HG03520 (cell line): ENCODE measurements around the gene VTCN1.

Source experiments
- ATAC-seq: cut with Tn5 transposase; IDR thresholded peaks from one replicate; pipeline ENCODE4 v1.9.1; 2021; ENCODE audit warnings: mild to moderate bottlenecking, moderate library complexity; ENCODE audit not compliant: unreplicated experiment

VTCN1 gene

DNA sequence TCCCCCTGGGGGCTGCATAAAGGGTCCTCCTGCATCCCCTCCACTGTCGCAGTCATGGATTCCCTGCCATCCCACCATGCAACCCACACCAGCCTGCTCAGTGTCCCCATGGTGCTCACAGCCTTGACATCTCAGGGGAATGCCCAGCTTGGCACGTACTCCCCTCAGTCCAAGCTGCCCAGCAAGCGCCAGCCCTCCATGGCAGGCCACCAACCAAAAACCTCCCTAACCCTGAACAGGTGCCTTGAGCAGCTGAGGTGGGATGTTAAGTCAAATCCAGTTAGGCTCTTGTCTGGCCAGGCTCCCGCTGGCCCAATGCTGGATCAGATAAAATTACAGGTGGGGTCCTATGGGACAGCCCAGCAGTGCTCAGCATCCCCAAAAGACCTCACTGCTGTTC, 341 bp downstream of the VTCN1 start:
- ATAC-seq = no peak

GRCh38 chr1:117209094-117209493, 1.6 kb downstream of the VTCN1 start:
- ATAC-seq = no peak

- ATAC-seq = no peak
These were observed 2.1 kb downstream of the VTCN1 start for GRCh38 chr1:117208580-117208979.

DNA sequence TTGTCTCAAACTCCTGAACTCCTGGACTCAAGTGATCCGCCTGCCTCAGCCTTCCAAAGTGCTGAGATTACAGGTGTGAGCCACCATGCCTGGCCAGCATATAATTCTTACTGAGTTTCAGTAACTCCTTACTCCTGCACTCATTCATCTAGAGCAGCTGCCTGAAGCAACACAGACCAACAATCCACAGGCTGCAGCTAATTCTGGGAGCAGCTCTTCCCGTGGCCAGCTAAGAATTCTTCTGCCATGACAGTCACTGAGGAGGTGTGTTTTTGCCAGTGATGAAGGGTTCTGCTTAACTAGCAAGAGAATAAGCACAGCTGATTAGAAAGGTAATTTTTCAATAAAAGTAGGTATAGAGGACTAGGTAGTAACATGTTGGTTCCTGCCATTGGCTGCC, 5.4 kb downstream of the VTCN1 start:
- no peak for ATAC-seq

DNA sequence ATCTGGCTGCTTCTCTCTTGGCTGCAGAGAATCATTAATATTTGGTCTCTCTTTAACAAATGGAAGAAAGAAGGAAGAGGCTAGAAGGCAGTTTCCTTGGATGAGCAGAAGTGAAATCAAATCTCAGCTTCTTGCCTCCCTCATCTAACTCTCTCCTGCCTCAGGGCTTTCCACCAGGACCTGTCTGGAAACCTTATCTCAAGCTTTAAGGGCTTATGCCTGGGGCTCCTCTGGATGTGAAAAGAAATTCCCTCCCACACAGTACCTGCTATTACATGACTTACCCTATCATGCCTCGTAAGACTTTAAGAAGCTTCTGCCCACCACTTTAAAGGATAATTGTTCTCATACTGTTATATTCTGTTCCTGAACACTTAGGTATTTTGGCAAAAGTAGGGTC, 8.9 kb downstream of the VTCN1 start:
- no peak for ATAC-seq

DNA sequence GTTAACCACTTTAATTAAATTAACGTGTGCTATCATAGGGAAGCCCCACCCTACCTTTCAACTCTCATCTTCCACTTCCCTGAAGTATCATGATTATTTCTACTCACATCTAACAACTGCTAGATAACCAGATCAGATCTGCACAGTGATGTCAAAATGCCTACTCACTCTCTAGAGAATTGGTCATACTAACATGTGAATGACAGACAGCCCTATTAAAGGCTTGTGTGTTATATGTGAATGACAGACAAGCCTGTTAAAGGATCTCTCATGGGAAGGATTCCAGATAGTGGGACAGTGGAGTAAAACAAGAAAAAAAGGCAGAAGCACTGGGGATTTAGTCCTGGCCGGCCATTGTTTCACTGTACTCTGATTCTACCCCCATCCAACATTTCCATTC, 12.6 kb downstream of the VTCN1 start:
- ATAC-seq = no peak

GRCh38 chr1:117189726-117190125, 21.0 kb downstream of the VTCN1 start:
- no peak for ATAC-seq

DNA sequence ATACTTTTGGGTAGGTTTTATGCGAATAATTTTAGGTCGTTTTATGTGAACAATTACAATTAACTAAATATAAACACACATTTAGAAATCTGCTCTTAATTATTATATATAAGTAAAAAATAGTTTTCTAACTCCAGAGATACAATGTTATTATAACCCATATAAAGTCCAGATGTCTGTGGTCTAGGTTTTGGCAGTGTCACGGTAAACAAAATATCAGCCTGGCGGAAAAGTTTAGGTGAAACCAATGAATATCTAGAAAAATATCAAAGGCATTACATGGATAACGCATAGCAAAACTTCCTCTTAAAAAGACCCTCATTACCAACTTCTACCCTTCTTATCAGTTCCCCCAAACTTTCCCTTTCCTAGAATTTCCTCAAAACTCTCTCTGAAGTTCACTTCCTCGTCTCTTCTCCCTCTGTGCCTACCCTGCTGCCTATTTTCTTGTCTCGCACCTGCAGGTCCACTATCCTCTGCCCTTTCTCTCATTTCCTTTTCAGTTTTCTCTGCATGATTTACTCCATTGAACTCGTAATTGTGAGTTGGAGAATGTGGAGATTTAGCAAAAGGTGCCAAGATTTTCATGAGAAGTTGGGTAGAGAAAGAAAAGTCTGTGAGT, 21.8 kb downstream of the VTCN1 start:
- ATAC-seq = no peak

- no peak for ATAC-seq
These were observed 22.4 kb downstream of the VTCN1 start for GRCh38 chr1:117188170-117188815.

DNA sequence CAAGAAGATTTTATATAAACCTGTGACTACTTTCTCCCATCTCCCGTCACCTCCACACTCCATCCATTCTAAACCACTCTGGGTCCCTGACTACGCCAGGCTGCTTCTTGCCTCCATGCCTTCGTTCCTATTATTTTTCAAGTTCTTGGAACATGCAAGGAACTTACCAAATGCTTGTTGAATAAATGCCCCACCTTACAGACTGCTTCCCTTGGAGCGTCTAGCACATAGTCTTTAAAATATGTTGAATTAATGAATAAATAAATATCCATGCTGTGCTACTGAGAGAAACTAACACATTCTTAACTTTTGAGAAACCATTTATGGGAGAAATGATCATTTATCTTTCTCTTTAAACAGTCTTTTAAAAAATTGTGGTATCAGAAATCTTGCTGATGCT, 27.6 kb downstream of the VTCN1 start:
- ATAC-seq = no peak

- no peak for ATAC-seq
These were observed 28.4 kb downstream of the VTCN1 start for GRCh38 chr1:117182319-117182718.

- ATAC-seq = no peak
These were observed 29.1 kb downstream of the VTCN1 start for GRCh38 chr1:117181630-117182041.

DNA sequence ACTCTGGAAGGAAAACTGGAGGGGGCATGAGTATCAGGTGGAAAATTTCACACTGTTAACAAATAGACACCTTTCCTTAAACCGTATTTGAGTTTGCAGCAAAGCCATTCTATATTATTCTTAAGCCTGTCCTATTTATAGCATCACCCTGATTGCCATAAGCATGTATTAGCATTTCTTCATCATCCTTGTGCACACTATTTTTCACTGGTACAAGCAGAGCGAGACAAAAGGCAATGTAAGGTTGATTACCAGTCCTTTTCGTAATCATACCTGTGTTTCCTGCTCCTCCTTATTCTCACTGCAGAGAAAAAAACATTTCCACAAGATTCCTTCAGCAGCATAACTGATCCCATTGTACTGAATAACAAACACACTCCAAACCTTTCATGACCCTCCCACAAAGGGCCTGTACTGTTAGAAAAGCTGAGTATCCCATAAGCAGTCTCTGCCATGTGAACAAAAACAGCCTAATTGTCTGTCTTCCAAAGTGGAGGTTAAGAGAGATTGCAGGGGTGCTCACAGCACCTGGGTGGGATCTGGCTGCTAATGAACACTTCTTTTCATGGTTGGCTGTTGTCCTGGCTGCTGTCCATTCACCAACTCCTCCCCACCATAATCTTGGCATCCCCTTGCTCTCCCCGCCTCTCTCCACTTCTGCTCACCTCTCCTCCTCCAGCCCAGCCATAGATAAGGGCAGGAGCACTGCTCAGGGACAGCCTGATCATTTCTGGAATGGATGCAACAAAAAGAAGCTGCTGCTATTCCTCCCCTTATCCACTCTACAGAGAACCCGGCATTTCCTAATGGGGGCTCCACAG, 30.4 kb downstream of the VTCN1 start:
- no peak for ATAC-seq

DNA sequence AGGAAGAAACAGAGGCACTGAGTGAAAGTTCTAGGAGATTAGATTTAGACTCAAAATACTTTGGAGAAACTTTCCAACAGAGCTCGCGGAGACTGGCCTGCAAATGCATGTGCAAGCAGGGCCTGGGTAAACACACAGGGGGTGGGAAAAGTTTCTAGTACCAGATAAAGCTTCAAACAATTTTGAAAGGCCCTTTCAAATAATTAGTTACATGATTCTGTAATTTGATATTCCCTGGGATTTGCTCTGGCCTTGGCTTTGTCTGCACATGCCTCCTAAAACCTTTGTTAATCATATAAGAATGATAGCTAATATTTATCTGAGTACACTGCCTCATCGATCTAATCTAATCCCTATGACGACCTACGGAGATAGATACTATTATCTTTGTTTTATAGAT, 31.3 kb downstream of the VTCN1 start:
- ATAC-seq = no peak

DNA sequence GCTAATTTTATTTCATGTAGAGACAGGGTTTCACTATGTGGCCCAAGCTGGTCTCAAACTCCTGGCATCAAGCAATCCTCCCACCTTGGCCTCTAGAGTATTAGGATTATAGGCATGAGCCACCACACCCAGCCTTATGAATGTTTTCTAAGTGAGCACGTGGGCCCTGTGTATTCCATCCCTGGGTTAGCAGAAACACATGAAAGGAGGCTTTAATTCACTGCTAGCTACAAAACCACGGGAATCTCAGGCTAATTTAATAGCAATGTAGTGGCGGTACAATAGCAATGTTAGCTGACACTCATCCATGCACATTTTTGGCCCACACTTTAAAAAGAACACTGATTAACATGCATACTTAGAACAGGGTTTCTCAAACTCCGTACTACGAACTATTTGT, 32.0 kb downstream of the VTCN1 start:
- ATAC-seq = no peak

DNA sequence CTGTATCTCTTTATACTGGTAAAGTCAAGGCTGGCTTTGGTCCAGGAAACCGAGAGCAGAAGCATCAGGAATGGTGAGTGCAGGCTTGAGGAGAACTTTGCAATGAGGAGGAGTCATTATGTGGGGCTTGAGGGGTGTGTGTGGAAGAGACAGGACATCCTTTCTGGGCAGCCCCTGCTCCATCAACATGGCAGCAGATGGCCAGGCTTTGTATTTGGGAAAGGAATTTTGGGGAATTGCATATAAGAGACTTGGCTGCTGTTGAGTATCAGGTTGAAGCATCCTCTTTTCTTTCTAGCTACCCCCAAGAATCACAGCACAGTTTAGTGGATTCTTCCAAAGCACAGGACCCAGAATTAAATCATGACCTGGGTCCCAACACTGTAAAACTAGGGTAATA, 33.4 kb downstream of the VTCN1 start:
- no peak for ATAC-seq

DNA sequence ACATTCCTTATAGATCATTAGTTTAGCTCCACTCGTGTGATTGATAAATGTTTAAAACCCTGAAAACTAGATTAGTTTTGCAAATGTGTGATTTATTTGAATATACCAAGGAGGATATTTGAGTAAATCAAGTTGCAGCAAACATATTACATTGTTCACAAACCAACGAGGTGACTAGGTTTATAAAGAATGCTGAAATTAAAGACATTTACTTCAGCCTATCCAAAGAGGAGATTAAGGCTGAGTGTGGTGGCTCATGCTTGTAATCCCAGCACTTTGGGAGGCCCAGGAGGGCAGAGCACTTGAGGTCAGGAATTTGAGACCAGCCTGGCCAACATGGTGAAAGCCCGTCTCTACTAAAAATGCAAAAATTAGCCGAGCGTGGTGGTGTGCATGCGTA, 34.1 kb downstream of the VTCN1 start:
- ATAC-seq = no peak

GRCh38 chr1:117174851-117175250, 35.9 kb downstream of the VTCN1 start:
- no peak for ATAC-seq

DNA sequence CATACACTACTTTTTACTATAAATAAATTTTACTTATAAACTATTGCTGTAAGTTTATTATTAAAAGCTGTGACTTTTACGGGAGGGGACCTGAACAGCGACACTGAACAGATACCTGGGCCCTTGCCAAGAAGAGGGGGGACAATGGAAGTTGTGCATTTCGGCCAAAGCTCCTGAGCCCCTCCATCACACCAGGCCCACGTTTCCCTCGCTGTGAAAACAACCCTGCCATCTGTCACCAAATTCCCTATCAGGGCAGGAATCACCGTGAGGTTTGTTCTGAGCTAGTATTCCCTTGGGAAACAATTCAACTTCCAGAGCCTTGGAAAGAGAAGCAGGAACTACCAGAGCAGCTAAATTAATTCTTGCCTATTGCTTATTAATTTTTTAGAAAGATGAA, 37.0 kb downstream of the VTCN1 start:
- ATAC-seq = no peak

DNA sequence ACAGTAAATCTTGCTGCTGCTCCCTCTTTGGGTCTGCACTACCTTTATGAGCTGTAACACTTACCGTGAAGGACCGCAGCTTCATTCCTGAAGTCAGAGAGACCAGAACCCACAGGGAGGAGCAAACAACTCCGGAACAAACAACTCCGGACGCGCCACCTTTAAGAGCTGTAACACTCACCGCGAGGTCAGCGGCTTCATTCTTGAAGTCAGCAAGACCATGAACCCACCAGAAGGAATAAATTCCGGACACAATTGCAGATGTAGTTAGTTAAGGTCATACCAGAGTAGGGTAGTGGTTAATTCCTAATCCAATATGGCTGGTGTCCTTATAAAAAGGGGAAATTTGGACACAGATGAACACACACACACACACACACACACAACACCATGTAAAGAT, 37.7 kb downstream of the VTCN1 start:
- no peak for ATAC-seq

DNA sequence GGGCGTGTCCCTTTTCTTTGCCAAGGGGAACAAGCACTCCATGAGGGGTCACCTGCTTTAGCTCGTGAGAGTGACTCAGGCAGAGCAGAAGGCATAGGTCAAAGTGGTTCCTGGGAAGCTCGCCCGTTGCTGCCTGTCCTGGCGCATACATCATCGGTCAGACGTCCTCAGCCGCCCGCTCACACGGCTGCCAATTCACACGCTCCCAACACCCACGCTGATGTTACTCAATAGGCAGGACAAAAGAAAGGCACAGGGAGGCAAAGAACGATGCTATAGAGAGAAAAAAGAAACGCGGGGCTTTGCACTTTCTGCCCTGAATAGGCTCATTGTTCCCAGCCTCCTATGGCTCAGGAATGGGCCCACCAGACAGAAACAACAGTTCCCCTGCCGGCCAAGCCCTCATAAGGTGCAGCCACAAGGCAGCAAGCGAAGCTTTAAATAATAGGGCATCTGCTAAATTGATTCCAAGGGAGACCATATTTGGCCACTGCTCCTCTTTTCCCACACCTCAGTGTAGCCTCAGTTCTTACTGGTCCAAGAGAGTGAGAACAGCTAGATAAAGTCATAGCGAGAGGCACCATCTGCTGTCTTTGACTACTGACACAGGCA, 38.7 kb downstream of the VTCN1 start:
- ATAC-seq = no peak
